HepG2 (cell line): ENCODE data around the gene EFEMP2. TPM values are rescaled to one million over a fixed set of nuclear protein-coding genes. Genes with fewer than 3 reads are reported as not detected.

Experiments
- AKAP8 ChIP-seq: sonication (generic); formaldehyde crosslinking; IDR thresholded peaks from 2 replicates; pipeline ENCODE4 v1.5.1; 2020; ENCODE audit warnings: mild to moderate bottlenecking, missing genetic modification reagents
- ATF7 ChIP-seq, 2 experiments: fragments of 450-650 bp in 1 of 2; sonication (generic) in 1 of 2; formaldehyde crosslinking in 1 of 2; IDR thresholded peaks; 2 replicates each; pipeline versions ENCODE4 v1.4.0 to v1.6.1; 2016 to 2020; ENCODE audit warnings: antibody characterized with exemption in 1 of 2, mild to moderate bottlenecking in 1 of 2, missing genetic modification reagents in 1 of 2
- BHLHE40 ChIP-seq: IDR thresholded peaks from 2 replicates; pipeline ENCODE4 v1.6.1; 2011; ENCODE audit warnings: low read length, improper control_type of control experiment
- FOSL2 ChIP-seq: sonication (generic); formaldehyde crosslinking; IDR thresholded peaks from 2 replicates; pipeline ENCODE4 v1.4.0; 2020; ENCODE audit warnings: missing genetic modification reagents
- FOXO1 ChIP-seq: sonication (generic); formaldehyde crosslinking; IDR thresholded peaks from 2 replicates; pipeline ENCODE4 v1.4.0; 2020; ENCODE audit warnings: missing genetic modification reagents
- HMGXB4 ChIP-seq, 2 experiments: sonication (generic) in 1 of 2; formaldehyde crosslinking in 1 of 2; IDR thresholded peaks; 2 replicates each; pipeline versions ENCODE4 v1.4.0 to v1.6.1; 2018 to 2020; ENCODE audit warnings: missing genetic modification reagents in 2 of 2, borderline replicate concordance in 1 of 2, low read depth in 1 of 2, mild to moderate bottlenecking in 1 of 2, missing biosample characterization in 1 of 2
- HNRNPLL ChIP-seq: fragments of 200-400 bp; formaldehyde crosslinking; IDR thresholded peaks from 2 replicates; pipeline ENCODE4 v1.6.1; 2017; ENCODE audit warnings: mild to moderate bottlenecking, low read depth, low read length; ENCODE audit not compliant: poor library complexity, severe bottlenecking
- MYC ChIP-seq: sonication (generic); formaldehyde crosslinking; IDR thresholded peaks from 2 replicates; pipeline ENCODE4 v1.9.0; 2021; ENCODE audit warnings: missing genetic modification reagents, borderline replicate concordance
- RAD21 ChIP-seq: fragments of 450-650 bp; formaldehyde crosslinking; IDR thresholded peaks from 2 replicates; pipeline ENCODE4 v1.5.0; 2020; ENCODE audit warnings: mild to moderate bottlenecking
- SKI ChIP-seq: fragments of 450-650 bp; IDR thresholded peaks from one replicate; pipeline ENCODE4 v1.6.1; 2018; ENCODE audit warnings: mild to moderate bottlenecking; ENCODE audit not compliant: partially characterized antibody
- SMC3 ChIP-seq: IDR thresholded peaks from 2 replicates; pipeline ENCODE4 v1.6.1; 2011; ENCODE audit warnings: low read length, improper control_type of control experiment
- TFDP1 ChIP-seq: IDR thresholded peaks from 2 replicates; pipeline ENCODE4 v1.6.1; 2016; ENCODE audit warnings: missing compliant biosample characterization, missing genetic modification reagents, borderline replicate concordance
- TFE3 ChIP-seq: IDR thresholded peaks from 2 replicates; pipeline ENCODE4 v1.6.1; 2016
- THAP11 ChIP-seq: IDR thresholded peaks from 2 replicates; pipeline ENCODE4 v1.6.1; 2016; ENCODE audit warnings: missing biosample characterization, missing genetic modification reagents
- ZBTB7B ChIP-seq: sonication (generic); formaldehyde crosslinking; IDR thresholded peaks from 2 replicates; pipeline ENCODE4 v1.4.0; 2020; ENCODE audit warnings: missing genetic modification reagents
- ZFP1 ChIP-seq: IDR thresholded peaks from 2 replicates; pipeline ENCODE4 v1.6.1; 2016
- ZFP90 ChIP-seq: sonication (generic); formaldehyde crosslinking; IDR thresholded peaks from 2 replicates; pipeline ENCODE4 v1.8.0; 2022; ENCODE audit warnings: missing genetic modification reagents, mild to moderate bottlenecking, inconsistent platforms, borderline replicate concordance
- ZFX ChIP-seq: sonication (generic); formaldehyde crosslinking; IDR thresholded peaks from 2 replicates; pipeline ENCODE4 v1.4.0; 2020; ENCODE audit warnings: mild to moderate bottlenecking, low read depth, missing genetic modification reagents, moderate library complexity
- ZNF224 ChIP-seq: sonication (generic); formaldehyde crosslinking; IDR thresholded peaks from 2 replicates; pipeline ENCODE4 v1.5.0; 2020; ENCODE audit warnings: mild to moderate bottlenecking, missing genetic modification reagents
- ZNF331 ChIP-seq: sonication (generic); formaldehyde crosslinking; IDR thresholded peaks from 2 replicates; pipeline ENCODE4 v1.4.0; 2020; ENCODE audit warnings: missing genetic modification reagents
- ZNF563 ChIP-seq: sonication (generic); formaldehyde crosslinking; IDR thresholded peaks from 2 replicates; pipeline ENCODE4 v1.8.0; 2022; ENCODE audit warnings: mild to moderate bottlenecking, moderate library complexity, missing genetic modification reagents
- ZNF574 ChIP-seq: sonication (generic); formaldehyde crosslinking; IDR thresholded peaks from 2 replicates; pipeline ENCODE4 v1.4.0; 2020; ENCODE audit warnings: missing genetic modification reagents
- polyA plus RNA-seq, 8 experiments: library from polyadenylated mRNA; depleted of rRNA in 3 of 8; stranded (reverse) in 7 of 8; unstranded in 1 of 8; fragments of >200 nt; fragmentation: Illumina TruSeq in 4 of 8; extraction: Trizol in 4 of 8; gene quantifications; 2 replicates each; pipeline versions ENCODE4 v1.2.1 to v1.2.3, GENCODE V29; 2011 to 2016; ENCODE audit warnings: low read depth in 4 of 8, missing spikeins in 1 of 8, mixed read lengths in 1 of 8; ENCODE audit not compliant: insufficient read depth in 1 of 8
- total RNA-seq, 5 experiments: library from RNA; depleted of rRNA; stranded (reverse); fragments of >200 nt; fragmentation: Illumina TruSeq; extraction: Trizol; gene quantifications; 2 replicates each; pipeline ENCODE4 v1.2.3, GENCODE V29; 2016; ENCODE audit warnings: low read depth in 1 of 5

Gene EFEMP2
- total and polyA plus RNA-seq, 2 of the 13 experiments (the other 11 are each of a cell fraction or from before 2014, with no cell fraction given), result 7.4 to 29.7 TPM

GRCh38 chr11:65817835-65818680 lies 54.5 kb downstream of the EFEMP2 start (continued):
- TF ChIP-seq ZFP90 (CRISPR knock-in tag), result peak; percentile 28; the same call in 1 of the 2 replicates
- peak; percentile 28 for TF ChIP-seq HNRNPLL
- TF ChIP-seq ZNF574 (CRISPR knock-in tag), result peak; percentile 81
- TF ChIP-seq ZBTB7B (CRISPR knock-in tag), result peak; percentile 35; the same call in 1 of the 2 replicates
- TF ChIP-seq TFDP1 (CRISPR knock-in tag), result peak; percentile 21; the same call in 1 of the 2 replicates
- no peak for TF ChIP-seq ATF7 (IDR thresholded peaks at IDR 0.05)
- no peak for TF ChIP-seq ATF7 (CRISPR knock-in tag; IDR thresholded peaks at IDR 0.05)
- TF ChIP-seq TFE3 (CRISPR knock-in tag), result 0 out of 2 replicates have a peak, but pooled peaks have one; percentile 65
- peak; percentile 55 for TF ChIP-seq SMC3
- peak; percentile 25; the same call in 1 of the 2 replicates for TF ChIP-seq FOXO1 (CRISPR knock-in tag)
- TF ChIP-seq HMGXB4 (CRISPR knock-in tag; IDR thresholded peaks at IDR 0.05; ENCODE audit: borderline replicate concordance in 1 of 2, low read depth in 1 of 2), result peak; percentile 84 to 97
- TF ChIP-seq THAP11 (CRISPR knock-in tag), result peak; percentile 74
- no peak for TF ChIP-seq AKAP8 (CRISPR knock-in tag)
- TF ChIP-seq ZFX (CRISPR knock-in tag), result peak; percentile 53
- TF ChIP-seq ZNF224 (CRISPR knock-in tag), result no peak
- TF ChIP-seq ZNF331 (CRISPR knock-in tag), result peak; percentile 30; the same call in 1 of the 2 replicates
- TF ChIP-seq ZFP1 (CRISPR knock-in tag), result no peak
- no peak for TF ChIP-seq SKI
- 0 out of 2 replicates have a peak, but pooled peaks have one; percentile 36 for TF ChIP-seq ZNF563
- peak; percentile 31; the same call in 1 of the 2 replicates for TF ChIP-seq FOSL2 (CRISPR knock-in tag)
- TF ChIP-seq RAD21, result peak; percentile 98
- TF ChIP-seq MYC (CRISPR knock-in tag), result peak; percentile 72
- TF ChIP-seq BHLHE40, result peak; percentile 67
